ENCODE data around the gene HS3ST1.

- TF ChIP-seq TAF1 (IDR thresholded peaks at IDR 0.05; ENCODE audit: low read depth) (no peak), FOXM1 (IDR thresholded peaks at IDR 0.05; ENCODE audit: borderline replicate concordance, low read depth) (no peak), YY1 (IDR thresholded peaks at IDR 0.05; ENCODE audit: low read depth) (no peak), ZBTB7A (IDR thresholded peaks at IDR 0.05; ENCODE audit: low read depth) (no peak), RAD21 (IDR thresholded peaks at IDR 0.05; ENCODE audit: low read depth) (no peak), EP300 (IDR thresholded peaks at IDR 0.05; ENCODE audit: borderline replicate concordance) (no peak), TEAD4 (IDR thresholded peaks at IDR 0.05) (no peak), CREB1 (IDR thresholded peaks at IDR 0.05; ENCODE audit: low read depth) (no peak), MAX (IDR thresholded peaks at IDR 0.05) (no peak)
- TF ChIP-seq, protein P1, sequence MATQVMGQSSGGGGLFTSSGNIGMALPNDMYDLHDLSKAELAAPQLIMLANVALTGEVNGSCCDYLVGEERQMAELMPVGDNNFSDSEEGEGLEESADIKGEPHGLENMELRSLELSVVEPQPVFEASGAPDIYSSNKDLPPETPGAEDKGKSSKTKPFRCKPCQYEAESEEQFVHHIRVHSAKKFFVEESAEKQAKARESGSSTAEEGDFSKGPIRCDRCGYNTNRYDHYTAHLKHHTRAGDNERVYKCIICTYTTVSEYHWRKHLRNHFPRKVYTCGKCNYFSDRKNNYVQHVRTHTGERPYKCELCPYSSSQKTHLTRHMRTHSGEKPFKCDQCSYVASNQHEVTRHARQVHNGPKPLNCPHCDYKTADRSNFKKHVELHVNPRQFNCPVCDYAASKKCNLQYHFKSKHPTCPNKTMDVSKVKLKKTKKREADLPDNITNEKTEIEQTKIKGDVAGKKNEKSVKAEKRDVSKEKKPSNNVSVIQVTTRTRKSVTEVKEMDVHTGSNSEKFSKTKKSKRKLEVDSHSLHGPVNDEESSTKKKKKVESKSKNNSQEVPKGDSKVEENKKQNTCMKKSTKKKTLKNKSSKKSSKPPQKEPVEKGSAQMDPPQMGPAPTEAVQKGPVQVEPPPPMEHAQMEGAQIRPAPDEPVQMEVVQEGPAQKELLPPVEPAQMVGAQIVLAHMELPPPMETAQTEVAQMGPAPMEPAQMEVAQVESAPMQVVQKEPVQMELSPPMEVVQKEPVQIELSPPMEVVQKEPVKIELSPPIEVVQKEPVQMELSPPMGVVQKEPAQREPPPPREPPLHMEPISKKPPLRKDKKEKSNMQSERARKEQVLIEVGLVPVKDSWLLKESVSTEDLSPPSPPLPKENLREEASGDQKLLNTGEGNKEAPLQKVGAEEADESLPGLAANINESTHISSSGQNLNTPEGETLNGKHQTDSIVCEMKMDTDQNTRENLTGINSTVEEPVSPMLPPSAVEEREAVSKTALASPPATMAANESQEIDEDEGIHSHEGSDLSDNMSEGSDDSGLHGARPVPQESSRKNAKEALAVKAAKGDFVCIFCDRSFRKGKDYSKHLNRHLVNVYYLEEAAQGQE (IDR thresholded peaks at IDR 0.05; ENCODE audit: low read depth), result no peak
These were observed 39.2 kb upstream of the HS3ST1 start for GRCh38 chr4:11467931-11468330.

Measured in Ishikawa (cell line).